GM12864 (cell line): ENCODE measurements around the gene DNER.

Source experiments
- DNase-seq: peaks from one replicate; pipeline ENCODE4 v3.0.0-alpha.2; 2011; ENCODE audit warnings: low read depth
- H3K4me3 ChIP-seq: 2 replicates; pipeline ENCODE4 v1.5.1; 2011; ENCODE audit warnings: mild to moderate bottlenecking, low read depth, low read length, control low read depth
- TF ChIP-seq, protein P1 (sequence below): IDR thresholded peaks from 2 replicates; pipeline ENCODE4 v1.5.1; 2011; ENCODE audit warnings: low read depth, mild to moderate bottlenecking, moderate library complexity, low read length, control low read depth, inconsistent platforms; ENCODE audit errors: missing control alignments

Gene DNER

DNA sequence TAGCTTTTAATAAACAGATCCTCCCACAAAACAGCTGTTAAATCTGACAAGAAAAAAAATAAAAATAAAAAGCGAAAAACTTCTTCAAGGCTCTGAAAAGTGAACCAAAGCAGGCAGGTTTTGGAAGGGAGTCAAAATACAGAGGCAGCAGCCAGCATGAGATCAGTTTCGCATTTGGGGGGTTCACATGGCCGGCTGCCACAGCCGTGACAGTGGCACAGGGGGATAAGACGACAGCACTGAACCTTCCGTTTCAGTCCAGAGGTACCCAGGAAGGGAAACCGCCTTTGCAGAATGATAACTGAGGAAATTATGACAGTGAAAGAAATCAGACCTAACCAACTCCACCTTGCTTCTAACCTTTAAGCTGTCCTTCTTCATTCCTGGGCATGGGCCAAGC lies 246.6 kb downstream of the DNER start:
- TF ChIP-seq, protein P1, sequence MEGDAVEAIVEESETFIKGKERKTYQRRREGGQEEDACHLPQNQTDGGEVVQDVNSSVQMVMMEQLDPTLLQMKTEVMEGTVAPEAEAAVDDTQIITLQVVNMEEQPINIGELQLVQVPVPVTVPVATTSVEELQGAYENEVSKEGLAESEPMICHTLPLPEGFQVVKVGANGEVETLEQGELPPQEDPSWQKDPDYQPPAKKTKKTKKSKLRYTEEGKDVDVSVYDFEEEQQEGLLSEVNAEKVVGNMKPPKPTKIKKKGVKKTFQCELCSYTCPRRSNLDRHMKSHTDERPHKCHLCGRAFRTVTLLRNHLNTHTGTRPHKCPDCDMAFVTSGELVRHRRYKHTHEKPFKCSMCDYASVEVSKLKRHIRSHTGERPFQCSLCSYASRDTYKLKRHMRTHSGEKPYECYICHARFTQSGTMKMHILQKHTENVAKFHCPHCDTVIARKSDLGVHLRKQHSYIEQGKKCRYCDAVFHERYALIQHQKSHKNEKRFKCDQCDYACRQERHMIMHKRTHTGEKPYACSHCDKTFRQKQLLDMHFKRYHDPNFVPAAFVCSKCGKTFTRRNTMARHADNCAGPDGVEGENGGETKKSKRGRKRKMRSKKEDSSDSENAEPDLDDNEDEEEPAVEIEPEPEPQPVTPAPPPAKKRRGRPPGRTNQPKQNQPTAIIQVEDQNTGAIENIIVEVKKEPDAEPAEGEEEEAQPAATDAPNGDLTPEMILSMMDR = no peak
- no peak for DNase-seq
- H3K4me3 ChIP-seq = no peak overlapping the region

DNA sequence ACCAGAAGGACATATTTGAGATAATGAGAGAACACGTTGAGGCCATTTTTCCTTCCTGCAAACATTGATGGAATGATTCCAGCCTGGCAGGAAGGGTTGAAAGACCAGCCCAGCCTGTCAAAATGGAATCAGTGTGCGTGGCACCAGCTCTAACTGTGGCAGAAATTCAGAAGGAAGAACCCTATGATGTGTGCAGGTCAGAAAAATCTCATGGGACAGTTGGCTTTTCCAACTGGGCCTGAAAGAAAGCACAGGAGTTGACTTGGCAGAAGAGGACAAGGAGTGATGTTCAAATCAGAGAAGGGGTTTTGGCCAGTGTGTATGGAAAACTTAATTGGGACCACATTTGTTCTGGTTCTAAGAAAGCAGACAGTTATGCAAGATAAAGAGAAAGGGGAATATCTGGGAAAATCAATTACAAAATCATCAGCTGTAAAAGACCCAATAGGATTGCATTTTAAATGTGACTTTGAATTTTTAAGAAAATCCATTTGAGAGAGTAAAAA lies 250.5 kb downstream of the DNER start:
- H3K4me3 ChIP-seq = no peak overlapping the region
- DNase-seq = no peak
- TF ChIP-seq, protein P1 = no peak

GRCh38 chr2:229462112-229462511 lies 252.2 kb downstream of the DNER start:
- DNase-seq = no peak
- H3K4me3 ChIP-seq = no peak overlapping the region
- TF ChIP-seq, protein P1 = no peak

DNA sequence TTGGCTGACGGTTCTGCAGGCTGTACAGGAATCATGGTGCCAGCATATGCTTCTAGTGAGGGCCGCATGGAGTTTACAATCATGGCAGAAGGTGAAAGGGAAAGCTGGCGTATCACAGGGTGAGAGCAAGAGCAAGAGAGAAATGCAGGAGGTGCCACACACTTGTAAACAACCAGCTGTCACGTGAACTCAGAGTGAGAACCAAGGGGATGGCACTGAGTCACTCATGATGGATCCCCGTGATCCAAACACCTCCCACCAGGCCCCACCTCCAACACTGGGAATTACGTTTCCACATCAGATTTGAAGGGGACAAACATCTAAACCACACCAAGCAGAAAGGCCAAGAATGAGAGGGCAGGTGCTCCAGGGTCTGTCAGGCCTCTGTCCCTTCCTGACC lies 258.3 kb downstream of the DNER start:
- no peak for DNase-seq
- TF ChIP-seq, protein P1 = no peak
- H3K4me3 ChIP-seq = no peak overlapping the region

- DNase-seq = no peak
- H3K4me3 ChIP-seq = no peak overlapping the region
- TF ChIP-seq, protein P1 = no peak
Observed at GRCh38 chr2:229454934-229455631, 259.3 kb downstream of the DNER start.

- H3K4me3 ChIP-seq = no peak overlapping the region
- no peak for DNase-seq
- TF ChIP-seq, protein P1 = no peak
Observed at GRCh38 chr2:229453230-229453629, 261.1 kb downstream of the DNER start.

- H3K4me3 ChIP-seq = no peak overlapping the region
- DNase-seq = no peak
Observed at GRCh38 chr2:229451852-229452251, 262.5 kb downstream of the DNER start.

More at GRCh38 chr2:229451852-229452251, 262.5 kb downstream of the DNER start:
- TF ChIP-seq, protein P1 = no peak
